ENCODE measurements around the gene DARS1.
"Not testable (repeated sequence)": the region's sequence is repeated elsewhere in the genome, so short reads cannot be mapped to it uniquely, and the experiment has no call there.

DARS1 gene

GRCh38 chr2:135975702-135976101 lies 9.7 kb downstream of the DARS1 start:
- no peak for DNase-seq

- no peak for DNase-seq
These were observed 11.4 kb downstream of the DARS1 start for GRCh38 chr2:135974036-135974435.

GRCh38 chr2:135969655-135970387 lies 15.6 kb downstream of the DARS1 start:
- no peak for DNase-seq

DNA sequence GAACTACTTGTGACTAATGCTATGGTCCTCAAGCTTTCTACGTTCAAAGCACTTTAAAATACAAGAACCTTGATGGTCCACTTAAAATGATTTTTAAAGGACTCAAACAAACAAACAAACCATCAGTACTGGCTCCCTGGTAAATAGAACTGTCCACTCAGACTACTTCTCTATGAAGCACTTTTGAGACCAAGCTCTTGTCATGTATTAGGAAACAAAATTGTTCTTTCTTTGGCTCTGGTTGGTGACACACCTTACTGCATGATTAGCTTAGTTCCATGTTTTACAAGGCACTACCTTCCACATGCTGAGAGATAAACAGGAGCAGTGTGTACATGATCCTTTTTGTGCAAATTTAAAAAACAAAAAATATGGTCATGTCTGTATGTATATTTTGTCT lies 19.7 kb downstream of the DARS1 start:
- no peak for DNase-seq

DNA sequence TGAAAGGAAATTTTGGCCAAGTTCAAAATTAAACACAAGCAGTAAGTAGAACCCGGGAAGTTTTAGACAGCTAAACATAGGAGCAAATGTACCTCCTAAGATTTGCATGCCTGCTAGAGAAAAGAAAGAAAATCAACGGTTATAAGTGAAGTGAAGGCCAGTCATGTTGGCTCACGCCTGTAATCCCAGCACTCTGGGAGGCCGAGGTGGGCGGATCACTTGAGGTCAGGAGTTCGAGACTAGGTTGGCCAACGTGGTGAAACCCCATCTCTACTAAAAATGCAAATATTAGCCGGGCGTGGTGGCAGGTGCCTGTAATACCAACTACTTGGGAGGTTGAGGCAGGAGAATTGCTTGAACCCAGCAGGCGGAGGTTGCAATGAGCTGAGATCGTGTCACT lies 21.0 kb downstream of the DARS1 start:
- DNase-seq: not testable (repeated sequence)

- no peak for DNase-seq
These were observed 21.6 kb downstream of the DARS1 start for GRCh38 chr2:135963841-135964240.

GRCh38 chr2:135962366-135963123 lies 22.9 kb downstream of the DARS1 start:
- no peak for DNase-seq

- DNase-seq: no peak
These were observed 24.5 kb downstream of the DARS1 start for GRCh38 chr2:135960656-135961551.

- DNase-seq: no peak
These were observed 25.3 kb downstream of the DARS1 start for GRCh38 chr2:135960150-135960549.

DNA sequence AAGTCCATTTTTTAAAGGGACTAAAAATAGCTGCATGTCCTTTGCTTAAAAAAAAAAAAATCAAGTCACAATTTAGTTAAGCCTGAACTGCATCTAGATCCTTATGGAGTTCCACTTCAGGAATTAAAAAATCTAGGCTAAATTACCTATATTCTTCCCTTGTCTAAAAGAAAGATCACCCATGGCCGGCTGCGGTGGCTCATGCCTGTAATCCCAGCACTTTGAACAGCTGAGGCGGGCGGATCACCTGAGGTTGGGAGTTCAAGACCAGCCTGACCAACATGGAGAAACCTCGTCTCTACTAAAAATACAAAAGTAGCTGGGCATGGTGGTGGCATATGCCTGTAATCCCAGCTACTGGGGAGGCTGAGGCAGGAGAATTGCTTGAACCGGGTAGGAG lies 26.5 kb downstream of the DARS1 start:
- not testable (repeated sequence) for DNase-seq

- no peak for DNase-seq
These were observed 31.3 kb downstream of the DARS1 start for GRCh38 chr2:135954020-135954601.

GRCh38 chr2:135952891-135953290 lies 32.5 kb downstream of the DARS1 start:
- no peak for DNase-seq

DNA sequence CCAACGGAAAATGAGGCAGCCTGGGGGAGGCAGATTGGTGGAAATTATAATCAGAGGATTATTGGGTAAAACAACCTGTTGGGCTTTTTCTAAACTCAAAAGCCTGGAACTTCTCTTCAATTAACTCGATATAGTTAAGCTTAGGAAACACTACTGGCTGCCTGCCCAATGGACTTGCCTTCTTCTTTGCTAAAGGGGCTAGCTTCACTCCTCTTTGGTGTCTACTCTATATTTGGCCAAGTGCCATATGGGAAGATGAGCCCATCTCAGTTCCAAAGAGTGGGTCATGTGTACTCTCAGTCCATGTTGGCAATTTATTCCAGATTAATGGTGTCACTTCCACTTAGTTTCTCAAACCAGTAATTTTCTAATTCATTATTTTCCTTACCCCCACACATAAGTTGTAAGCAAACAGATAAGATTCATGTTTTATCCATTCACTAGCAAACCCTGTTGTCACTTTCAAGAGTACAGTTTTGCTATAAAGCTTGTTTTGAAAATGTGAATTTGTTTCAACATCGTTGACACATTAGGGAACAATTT lies 34.3 kb downstream of the DARS1 start:
- DNase-seq: no peak

DNA sequence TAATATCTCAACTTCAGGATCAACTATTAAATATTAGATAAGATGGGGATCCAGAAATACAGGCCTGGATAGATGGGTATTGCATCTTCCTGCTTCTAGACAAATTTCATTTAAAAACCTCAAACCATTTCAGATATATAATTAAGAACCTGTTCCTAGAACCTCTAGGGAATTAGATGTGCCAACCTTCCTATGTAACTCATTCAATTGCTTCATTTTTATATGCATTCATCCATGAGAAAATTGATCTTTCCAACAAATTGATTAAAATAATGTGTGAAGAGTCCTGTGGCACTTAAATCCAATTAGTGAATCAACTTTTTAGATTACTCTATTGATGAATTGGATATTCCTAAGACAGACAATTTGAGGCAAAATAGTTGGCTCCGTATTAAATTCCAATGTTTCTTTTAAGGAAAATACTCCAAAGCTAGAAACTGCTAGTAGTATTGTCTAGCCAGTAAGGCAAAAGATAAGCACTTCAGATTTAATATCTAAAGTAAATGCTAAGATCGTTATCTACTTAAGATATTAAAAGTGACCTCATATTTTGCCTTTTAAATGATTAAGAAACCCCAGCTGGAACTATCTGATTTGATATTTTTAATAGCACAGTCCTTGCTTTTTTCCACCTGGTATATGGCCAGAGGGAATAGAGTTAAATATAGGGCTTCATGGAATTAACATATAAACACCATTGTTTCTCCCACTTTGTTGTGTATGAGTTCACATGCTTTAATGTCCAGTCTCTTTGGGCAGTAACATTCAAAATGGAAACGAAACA lies 35.8 kb downstream of the DARS1 start:
- no peak for DNase-seq

GRCh38 chr2:135948642-135949355 lies 36.6 kb downstream of the DARS1 start:
- DNase-seq: no peak

GRCh38 chr2:135948141-135948540 lies 37.3 kb downstream of the DARS1 start:
- DNase-seq: no peak

DNA sequence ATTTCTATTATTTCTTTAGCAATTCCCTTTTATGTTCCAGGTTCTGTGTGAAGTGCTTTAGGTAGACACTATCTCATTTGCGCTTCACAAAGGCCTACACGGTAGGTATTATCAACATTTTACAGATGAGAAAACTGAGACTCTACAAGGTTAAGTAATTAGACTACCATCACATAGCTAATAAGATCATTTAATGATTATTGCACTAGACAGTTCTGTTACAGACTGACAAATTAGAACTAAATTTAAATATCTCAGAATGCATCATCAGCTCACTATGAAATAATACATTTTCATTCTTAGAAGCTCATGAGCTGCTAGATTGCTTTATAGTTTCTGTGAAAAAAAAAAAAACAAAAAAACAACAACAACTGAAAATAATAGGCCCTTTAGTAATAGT lies 37.9 kb downstream of the DARS1 start:
- no peak for DNase-seq

GRCh38 chr2:135945526-135945925 lies 39.9 kb downstream of the DARS1 start:
- DNase-seq: no peak

GRCh38 chr2:135944625-135945024 lies 40.8 kb downstream of the DARS1 start:
- DNase-seq: no peak

DNA sequence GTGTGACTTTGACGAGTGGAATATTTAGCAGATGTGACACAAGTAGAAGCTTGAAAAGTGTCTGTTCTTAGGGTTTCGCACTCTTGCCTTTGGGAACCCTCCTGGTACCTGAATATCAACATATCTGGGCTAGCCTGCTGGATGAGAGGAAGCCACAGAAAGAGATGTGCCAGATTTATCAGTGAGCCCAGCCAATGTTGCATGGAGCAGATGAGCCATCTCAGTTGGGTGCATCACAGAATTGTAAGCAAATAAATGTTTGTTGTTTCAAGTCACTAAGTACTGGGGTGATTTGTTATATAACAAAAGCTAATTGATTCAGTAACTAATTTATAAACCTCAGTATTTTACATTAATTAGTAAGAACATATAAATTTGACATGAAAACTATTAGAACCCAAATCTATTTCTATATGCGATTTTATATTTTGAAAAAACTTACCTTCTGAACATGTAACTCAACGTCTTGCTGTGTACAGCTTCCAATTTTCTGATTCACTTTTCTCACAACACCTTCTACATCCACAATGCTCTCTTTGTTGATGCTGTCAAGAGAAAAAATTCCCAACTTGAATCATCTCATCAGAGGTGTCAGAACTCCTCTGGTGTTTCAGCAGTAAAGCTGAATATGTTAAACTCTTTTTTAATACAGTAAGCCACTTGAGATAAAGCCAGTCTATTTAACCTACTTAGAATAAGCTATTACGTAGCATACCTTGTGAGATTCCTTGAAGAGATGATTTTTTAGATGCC lies 42.3 kb downstream of the DARS1 start:
- no peak for DNase-seq

Measured in activated CD4-positive, alpha-beta T cell treated with anti-CD3 and anti-CD28 coated beads, Interleukin-2, amount 50 U/mL, for 1 hour (primary cell).